HepG2 (cell line): ENCODE results near the gene SLC25A17. TPM values are rescaled to one million over a fixed set of nuclear protein-coding genes. Genes with fewer than 3 reads are reported as not detected.

ENCODE experiments used
- ELK4 ChIP-seq: sonication (generic); formaldehyde crosslinking; IDR thresholded peaks from 2 replicates; pipeline ENCODE4 v1.9.0; 2021; ENCODE audit warnings: missing genetic modification reagents, borderline replicate concordance
- GATAD1 ChIP-seq: IDR thresholded peaks from 2 replicates; pipeline ENCODE4 v1.6.1; 2016; ENCODE audit warnings: missing genetic modification reagents, missing compliant biosample characterization
- KMT2A ChIP-seq: sonication (generic); formaldehyde crosslinking; IDR thresholded peaks from 2 replicates; pipeline ENCODE4 v1.4.0; 2020; ENCODE audit warnings: missing genetic modification reagents
- MXD3 ChIP-seq: IDR thresholded peaks from 2 replicates; pipeline ENCODE4 v1.6.1; 2016; ENCODE audit warnings: mild to moderate bottlenecking, missing biosample characterization, missing genetic modification reagents
- NCOA1 ChIP-seq: sonication (generic); formaldehyde crosslinking; IDR thresholded peaks from 2 replicates; pipeline ENCODE4 v1.9.0; 2021; ENCODE audit warnings: missing genetic modification reagents
- NPAS2 ChIP-seq: sonication (generic); formaldehyde crosslinking; IDR thresholded peaks from 2 replicates; pipeline ENCODE4 v1.8.0; 2022; ENCODE audit warnings: mild to moderate bottlenecking, missing genetic modification reagents, borderline replicate concordance
- RAD51 ChIP-seq: fragments of 450-650 bp; IDR thresholded peaks from 2 replicates; pipeline ENCODE4 v1.6.1; 2016; ENCODE audit warnings: borderline replicate concordance
- SUZ12 ChIP-seq: fragments of 150-350 bp; IDR thresholded peaks from 2 replicates; pipeline ENCODE4 v1.6.1; 2014; ENCODE audit warnings: low read depth, low read length
- TFDP1 ChIP-seq: IDR thresholded peaks from 2 replicates; pipeline ENCODE4 v1.6.1; 2016; ENCODE audit warnings: missing compliant biosample characterization, missing genetic modification reagents, borderline replicate concordance
- THYN1 ChIP-seq: sonication (generic); formaldehyde crosslinking; IDR thresholded peaks from 2 replicates; pipeline ENCODE4 v1.8.1; 2023; ENCODE audit warnings: low read depth, mild to moderate bottlenecking, moderate library complexity, missing genetic modification reagents, borderline replicate concordance
- ZNF619 ChIP-seq: sonication (generic); formaldehyde crosslinking; IDR thresholded peaks from 2 replicates; pipeline ENCODE4 v1.4.0; 2020; ENCODE audit warnings: mild to moderate bottlenecking, missing genetic modification reagents
- ZNF652 ChIP-seq: IDR thresholded peaks from 2 replicates; pipeline ENCODE4 v1.6.1; 2016; ENCODE audit warnings: low read depth, borderline replicate concordance
- ZNF710 ChIP-seq: sonication (generic); formaldehyde crosslinking; IDR thresholded peaks from 2 replicates; pipeline ENCODE4 v1.5.0; 2020; ENCODE audit warnings: mild to moderate bottlenecking, missing genetic modification reagents, borderline replicate concordance
- ZNF749 ChIP-seq: sonication (generic); formaldehyde crosslinking; IDR thresholded peaks from 2 replicates; pipeline ENCODE4 v1.8.0; 2022; ENCODE audit warnings: mild to moderate bottlenecking, missing genetic modification reagents, moderate library complexity, borderline replicate concordance
- ZNF891 ChIP-seq: sonication (generic); formaldehyde crosslinking; IDR thresholded peaks from 2 replicates; pipeline ENCODE4 v1.5.0; 2020; ENCODE audit warnings: mild to moderate bottlenecking, missing genetic modification reagents
- polyA plus RNA-seq, 8 experiments: library from polyadenylated mRNA; depleted of rRNA in 3 of 8; stranded (reverse) in 7 of 8; unstranded in 1 of 8; fragments of >200 nt; fragmentation: Illumina TruSeq in 4 of 8; extraction: Trizol in 4 of 8; gene quantifications; 2 replicates each; pipeline versions ENCODE4 v1.2.1 to v1.2.3, GENCODE V29; 2011 to 2016; ENCODE audit warnings: low read depth in 4 of 8, missing spikeins in 1 of 8, mixed read lengths in 1 of 8; ENCODE audit not compliant: insufficient read depth in 1 of 8
- total RNA-seq, 5 experiments: library from RNA; depleted of rRNA; stranded (reverse); fragments of >200 nt; fragmentation: Illumina TruSeq; extraction: Trizol; gene quantifications; 2 replicates each; pipeline ENCODE4 v1.2.3, GENCODE V29; 2016; ENCODE audit warnings: low read depth in 1 of 5

SLC25A17 gene
- total and polyA plus RNA-seq, 2 of the 13 experiments (the other 11 are each of a cell fraction or from before 2014, with no cell fraction given), result 15.7 to 27.9 TPM

GRCh38 chr22:40818747-40819598 lies at the start of gene SLC25A17 (continued):
- TF ChIP-seq TFDP1 (peak; percentile 81; the same call in 1 of the 2 replicates), ZNF749 (CRISPR knock-in tag) (no peak), ZNF619 (0 out of 2 replicates have a peak, but pooled peaks have one; percentile 82), ELK4 (CRISPR knock-in tag) (no peak), SUZ12 (no peak), NCOA1 (no peak), RAD51 (no peak), MXD3 (CRISPR knock-in tag) (no peak), THYN1 (no peak), ZNF710 (0 out of 2 replicates have a peak, but pooled peaks have one; percentile 43), GATAD1 (CRISPR knock-in tag) (peak; percentile 56; the same call in 1 of the 2 replicates), NPAS2 (no peak), KMT2A (CRISPR knock-in tag) (peak; percentile 71; the same call in 1 of the 2 replicates), ZNF652 (CRISPR knock-in tag) (no peak), ZNF891 (CRISPR knock-in tag) (no peak; the same call in 1 of the 2 replicates)
